Mucosa of descending colon (tissue), 3 donors: ENCODE data around the gene MMP15. TPM values are rescaled to one million over a fixed set of nuclear protein-coding genes. Genes with fewer than 3 reads are reported as not detected.
"Not testable (repeated sequence)": the region's sequence is repeated elsewhere in the genome, so short reads cannot be mapped to it uniquely, and the experiment has no call there.

Experiments
- ATAC-seq: fragments of 200-7000 bp; cut with Tn5 transposase; one replicate; pipeline ENCODE4 v1.9.1; 2020; ENCODE audit warnings: mild to moderate bottlenecking, moderate library complexity
- DNase-seq, 3 donors: peaks; one replicate each; pipeline ENCODE4 v3.0.0-alpha.2; 2020
- H3K36me3 ChIP-seq: fragments of 200-600 bp; one replicate; pipeline ENCODE4 v1.8.0; 2021; ENCODE audit warnings: low read depth, mild to moderate bottlenecking
- H3K4me1 ChIP-seq: fragments of 200-600 bp; one replicate; pipeline ENCODE4 v1.8.0; 2021; ENCODE audit warnings: low read depth, mild to moderate bottlenecking
- H3K4me3 ChIP-seq: fragments of 200-600 bp; one replicate; pipeline ENCODE4 v1.8.0; 2021; ENCODE audit warnings: mild to moderate bottlenecking
- H3K9me3 ChIP-seq: fragments of 200-600 bp; one replicate; pipeline ENCODE4 v1.8.0; 2021; ENCODE audit warnings: mild to moderate bottlenecking
- intact Hi-C, 2 donors: fragments of 100-400 bp; cut with DNase I in 1 of 2; cut with micrococcal nuclease in 1 of 2; formaldehyde crosslinking; loops; one replicate each; pipeline versions ENCODE4 v1.11.0 to v1.11.1; 2022; cut with DNase I, micrococcal nuclease
- total RNA-seq, 3 donors: library from RNA; stranded (reverse); fragmentation: NEBNext Ultra II Directional in 2 of 3; extraction: Animal tissue kit (Norgen Biotek cat#: 25700) in 2 of 3; gene quantifications; one replicate each; pipeline versions ENCODE4 v1.2.1 to v1.2.4, GENCODE V29; 2021 to 2023
- TF ChIP-seq, protein P1 (sequence below): fragments of 200-600 bp; IDR thresholded peaks from one replicate; pipeline ENCODE4 v1.8.0; 2022; ENCODE audit warnings: antibody characterized with exemption, mild to moderate bottlenecking
- donor health status: DM: no; HTN: no; CAD: no; lungs with moderate emphysema.
- donor health status: DM: no; HTN: no; CAD: no.
- donor health status: DM: no; HTN: yes; CAD: no.

Gene MMP15
- total RNA-seq, 3 donors from 2014 or later, result 57.9 to 140 (median 96.5) TPM

GRCh38 chr16:58094026-58094425 is 68.5 kb downstream of the MMP15 start:
- TF ChIP-seq, protein P1, sequence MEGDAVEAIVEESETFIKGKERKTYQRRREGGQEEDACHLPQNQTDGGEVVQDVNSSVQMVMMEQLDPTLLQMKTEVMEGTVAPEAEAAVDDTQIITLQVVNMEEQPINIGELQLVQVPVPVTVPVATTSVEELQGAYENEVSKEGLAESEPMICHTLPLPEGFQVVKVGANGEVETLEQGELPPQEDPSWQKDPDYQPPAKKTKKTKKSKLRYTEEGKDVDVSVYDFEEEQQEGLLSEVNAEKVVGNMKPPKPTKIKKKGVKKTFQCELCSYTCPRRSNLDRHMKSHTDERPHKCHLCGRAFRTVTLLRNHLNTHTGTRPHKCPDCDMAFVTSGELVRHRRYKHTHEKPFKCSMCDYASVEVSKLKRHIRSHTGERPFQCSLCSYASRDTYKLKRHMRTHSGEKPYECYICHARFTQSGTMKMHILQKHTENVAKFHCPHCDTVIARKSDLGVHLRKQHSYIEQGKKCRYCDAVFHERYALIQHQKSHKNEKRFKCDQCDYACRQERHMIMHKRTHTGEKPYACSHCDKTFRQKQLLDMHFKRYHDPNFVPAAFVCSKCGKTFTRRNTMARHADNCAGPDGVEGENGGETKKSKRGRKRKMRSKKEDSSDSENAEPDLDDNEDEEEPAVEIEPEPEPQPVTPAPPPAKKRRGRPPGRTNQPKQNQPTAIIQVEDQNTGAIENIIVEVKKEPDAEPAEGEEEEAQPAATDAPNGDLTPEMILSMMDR, result no peak
- intact Hi-C loops, result no loop called here
- Histone ChIP-seq H3K4me3 (no peak overlapping the region), H3K9me3 (no peaks in the 10 kb centered on the region), H3K36me3 (no peaks in the 10 kb centered on the region), H3K4me1 (no peaks in the 10 kb centered on the region)
- no peak for ATAC-seq
- no peak for DNase-seq

- DNase-seq (no peak), ATAC-seq (no peak)
- TF ChIP-seq, protein P1, result no peak
- intact Hi-C loops, result no loop called here
- Histone ChIP-seq H3K4me1 (no peaks in the 10 kb centered on the region), H3K9me3 (no peaks in the 10 kb centered on the region), H3K36me3 (no peaks in the 10 kb centered on the region), H3K4me3 (no peak overlapping the region)
Measured at GRCh38 chr16:58094791-58095574, 69.4 kb downstream of the MMP15 start.

DNA sequence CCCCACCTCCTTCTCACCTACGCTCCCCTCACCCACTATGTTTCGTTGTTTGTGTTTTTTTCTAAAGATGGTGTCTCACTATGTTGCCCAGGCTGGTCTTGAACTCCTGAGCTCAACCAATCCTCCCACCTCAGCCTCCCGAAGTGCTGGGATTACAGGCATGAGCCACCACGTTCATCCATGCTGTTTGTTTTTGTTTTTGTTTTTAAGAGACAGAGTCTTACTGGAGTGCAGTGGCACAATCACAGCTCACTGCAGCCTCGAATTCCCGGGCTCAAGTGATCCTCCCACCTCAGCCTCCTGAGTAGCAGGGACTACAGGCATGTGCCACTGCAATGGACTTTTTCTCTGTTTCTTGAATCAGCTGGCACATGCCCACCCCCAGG is 70.0 kb downstream of the MMP15 start:
- DNase-seq, H3K4me1 ChIP-seq, H3K36me3 ChIP-seq, H3K9me3 ChIP-seq, intact Hi-C loops, ATAC-seq, H3K4me3 ChIP-seq: not testable (repeated sequence)

- Histone ChIP-seq H3K9me3 (no peaks in the 10 kb centered on the region), H3K4me3 (no peak overlapping the region), H3K4me1 (no peaks in the 10 kb centered on the region), H3K36me3 (no peaks in the 10 kb centered on the region)
- DNase-seq, result no peak
- intact Hi-C loops, result no loop called here
- TF ChIP-seq, protein P1, result no peak
- no peak for ATAC-seq
Measured at GRCh38 chr16:58096249-58096648, 70.7 kb downstream of the MMP15 start.

Other genes starting within 250 kb of the MMP15 start
- 10 to 100 TPM in 1 of 3 donors, 1 to 10 TPM in 2; 3.7 to 17.2 (median 8.3) TPM for gene KIFC3, start 223.3 kb upstream of the MMP15 start, total RNA-seq
- gene CNGB1, start 54.6 kb upstream of the MMP15 start, total RNA-seq, result 1 to 10 TPM in 1 of 3 donors, under 1 TPM in 2; 0.14 to 2.0 (median 0.55) TPM
- 1 to 10 TPM; 5.9 to 9.7 (median 7.3) TPM for gene ZNF319, start 25.1 kb upstream of the MMP15 start, total RNA-seq
- gene USB1, start 24.3 kb upstream of the MMP15 start, total RNA-seq, result 10 to 100 TPM; 45.1 to 50.2 (median 47.4) TPM
- 10 to 100 TPM; 18.8 to 24.0 (median 23.3) TPM for gene CFAP20, start 103.6 kb downstream of the MMP15 start, total RNA-seq
- 10 to 100 TPM; 45.5 to 79.1 (median 52.8) TPM for gene CSNK2A2, start 172.4 kb downstream of the MMP15 start, total RNA-seq